Esophagus squamous epithelium (tissue), 5 donors: Measurements from ENCODE around the gene CSTPP1. TPM values are rescaled to one million over a fixed set of nuclear protein-coding genes. Genes with fewer than 3 reads are reported as not detected.

ENCODE experiments used
- DNase-seq: peaks from one replicate; lab custom pipeline; 2025; lab: John Stamatoyannopoulos, UW
- H3K27ac ChIP-seq, 4 donors: fragments of 200-600 bp; sonication (generic); one replicate each; pipeline ENCODE4 v1.5.1; 2016 to 2019; ENCODE audit warnings: mild to moderate bottlenecking in 1 of 4
- H3K27me3 ChIP-seq, 4 donors: fragments of 200-600 bp; sonication (generic); 1 replicate in 3 of 4; 2 replicates in 1 of 4; pipeline versions ENCODE4 v1.5.1 to v1.6.0; 2017 to 2021; ENCODE audit warnings: antibody characterized with exemption in 1 of 4
- H3K36me3 ChIP-seq, 3 donors: fragments of 200-600 bp; sonication (generic); one replicate each; pipeline ENCODE4 v1.5.1; 2016 to 2019
- H3K4me1 ChIP-seq, 3 donors: fragments of 200-600 bp; sonication (generic); one replicate each; pipeline ENCODE4 v1.5.1; 2017 to 2019
- H3K4me3 ChIP-seq, 4 donors: fragments of 200-600 bp; sonication (generic); 1 replicate in 3 of 4; 2 replicates in 1 of 4; pipeline ENCODE4 v1.5.1; 2016 to 2019; ENCODE audit warnings: mild to moderate bottlenecking in 2 of 4, moderate library complexity in 1 of 4
- H3K9me3 ChIP-seq, 3 donors: fragments of 200-600 bp; sonication (generic); one replicate each; pipeline ENCODE4 v1.5.1; 2016 to 2019
- CTCF ChIP-seq, 6 experiments: fragments of 450-650 bp in 4 of 6; fragments of 200-600 bp in 2 of 6; sonication (generic) in 2 of 6; IDR thresholded peaks; one replicate each; pipeline ENCODE4 v1.5.1; 2016 to 2019; ENCODE audit warnings: antibody characterized with exemption in 6 of 6, mild to moderate bottlenecking in 4 of 6, moderate library complexity in 4 of 6
- POLR2A ChIP-seq, 4 donors: fragments of 450-650 bp; IDR thresholded peaks; one replicate each; pipeline ENCODE4 v1.6.1; 2017; ENCODE audit warnings: antibody characterized with exemption in 4 of 4, mild to moderate bottlenecking in 4 of 4, moderate library complexity in 3 of 4
- WGBS, 2 donors: methylation state at CpG; one replicate each; pipeline ENCODE4 v1.1.5; 2018; 5-methylcytosine and 5-hydroxymethylcytosine counted together
- intact Hi-C: fragments of 100-400 bp; cut with DNase I; formaldehyde crosslinking; loops from one replicate; pipeline ENCODE4 v1.15.0; 2022
- total RNA-seq, 4 donors: library from RNA; depleted of rRNA; stranded (reverse); fragments of >200 nt; gene quantifications; one replicate each; pipeline ENCODE4 v1.1.0, GENCODE V29; 2016
- donor health status: DM: yes; HTN: yes; CAD: no.

Gene CSTPP1
- total RNA-seq, 4 donors from 2014 or later: 9.4 to 19.6 (median 16.4) TPM

- intact Hi-C loops: loop anchor here (5.0 kb wide), 2 partner anchors 37 to 87 kb away; no protein-coding TSS in a partner anchor
- Histone ChIP-seq H3K36me3 (peaks cover 0 to 65% (median 8%) of the 10 kb centered on the region in 3 donors), H3K27ac (no peak overlapping the region), H3K4me3 (no peak overlapping the region), H3K9me3 (no peaks in the 10 kb centered on the region), H3K4me1 (peaks cover 26 to 56% (median 27%) of the 10 kb centered on the region in 3 donors), H3K27me3 (peaks cover 0 to 8% (median 0%) of the 10 kb centered on the region in 4 donors)
- WGBS, 2 donors: 87 to 94% methylated on average over 16 to 26 of the region's 35 CpGs
- no peak for TF ChIP-seq CTCF (IDR thresholded peaks at IDR 0.05)
- TF ChIP-seq POLR2A (IDR thresholded peaks at IDR 0.05): no peak
- no peak for DNase-seq
Measured at GRCh38 chr11:47180006-47180787, 243.6 kb downstream of the CSTPP1 start.

GRCh38 chr11:47181271-47181670 lies 244.7 kb downstream of the CSTPP1 start:
- Histone ChIP-seq H3K4me1 (peaks cover 22 to 56% (median 26%) of the 10 kb centered on the region in 3 donors), H3K36me3 (peaks cover 0 to 60% (median 8%) of the 10 kb centered on the region in 3 donors), H3K27ac (no peak overlapping the region), H3K4me3 (no peak overlapping the region), H3K9me3 (no peaks in the 10 kb centered on the region), H3K27me3 (peaks cover 0 to 12% (median 0%) of the 10 kb centered on the region in 4 donors)
- WGBS, 2 donors: 68 to 92% methylated on average over 4 to 6 of the region's 6 CpGs
- intact Hi-C loops: loop anchor here (5.0 kb wide), 2 partner anchors 36 to 86 kb away; no protein-coding TSS in a partner anchor
- DNase-seq: no peak
- TF ChIP-seq POLR2A (IDR thresholded peaks at IDR 0.05) (no peak), CTCF (IDR thresholded peaks at IDR 0.05) (no peak)

GRCh38 chr11:47182380-47182779 lies 245.8 kb downstream of the CSTPP1 start:
- no peak overlapping the region for H3K4me3 ChIP-seq
- H3K9me3 ChIP-seq: no peaks in the 10 kb centered on the region
- peak overlapping the region in 1 of 4 donors; percentile 24 for H3K27ac ChIP-seq
- intact Hi-C loops: loop anchor here (5.0 kb wide), 2 partner anchors 35 to 85 kb away; no protein-coding TSS in a partner anchor
- peaks cover 0 to 15% (median 0%) of the 10 kb centered on the region in 4 donors for H3K27me3 ChIP-seq
- peaks cover 0 to 60% (median 8%) of the 10 kb centered on the region in 3 donors for H3K36me3 ChIP-seq
- 97% methylated on average over 4 of the region's 17 CpGs; no CpG with 5 or more reads in 1 of the 2 donors for WGBS, 2 donors
- peaks cover 30 to 63% (median 34%) of the 10 kb centered on the region in 3 donors for H3K4me1 ChIP-seq
- TF ChIP-seq POLR2A (IDR thresholded peaks at IDR 0.05) (no peak), CTCF (IDR thresholded peaks at IDR 0.05) (no peak)
- no peak for DNase-seq

GRCh38 chr11:47183031-47183856 lies 246.7 kb downstream of the CSTPP1 start:
- no peak for DNase-seq
- H3K36me3 ChIP-seq: peaks cover 0 to 54% (median 8%) of the 10 kb centered on the region in 3 donors
- H3K4me3 ChIP-seq: no peak overlapping the region
- 77 to 80% methylated on average over 3 to 6 of the region's 25 CpGs for WGBS, 2 donors
- TF ChIP-seq CTCF (IDR thresholded peaks at IDR 0.05): no peak
- no peak for TF ChIP-seq POLR2A (IDR thresholded peaks at IDR 0.05)
- H3K27ac ChIP-seq: peak overlapping the region in 3 of 4 donors; percentile 24 to 98 (median 42)
- intact Hi-C loops: loop anchor here (5.0 kb wide), 2 partner anchors 34 to 84 kb away; no protein-coding TSS in a partner anchor
- H3K27me3 ChIP-seq: peaks cover 0 to 17% (median 0%) of the 10 kb centered on the region in 4 donors
- peaks cover 27 to 63% (median 30%) of the 10 kb centered on the region in 3 donors for H3K4me1 ChIP-seq
- no peaks in the 10 kb centered on the region for H3K9me3 ChIP-seq
